HepG2 (cell line): ENCODE results near the gene IRX3. TPM values are rescaled to one million over a fixed set of nuclear protein-coding genes. Genes with fewer than 3 reads are reported as not detected.

ENCODE experiments used
- ARID5B ChIP-seq: IDR thresholded peaks from 2 replicates; pipeline ENCODE4 v1.4.0; 2020; ENCODE audit warnings: mild to moderate bottlenecking, missing genetic modification reagents
- CSRNP2 ChIP-seq: sonication (generic); formaldehyde crosslinking; conservative IDR thresholded peaks from 2 replicates; pipeline ENCODE4 v1.8.0; 2022; ENCODE audit warnings: low read depth, missing genetic modification reagents
- ELF3 ChIP-seq: IDR thresholded peaks from 2 replicates; pipeline ENCODE4 v1.6.1; 2016; ENCODE audit warnings: missing genetic modification reagents, missing compliant biosample characterization
- HMGA1 ChIP-seq: sonication (generic); formaldehyde crosslinking; conservative IDR thresholded peaks from 2 replicates; pipeline ENCODE4 v1.4.0; 2020; ENCODE audit warnings: missing genetic modification reagents
- KAT2B ChIP-seq: fragments of 150-350 bp; IDR thresholded peaks from 2 replicates; pipeline ENCODE4 v1.6.1; 2014; ENCODE audit warnings: low read depth, low read length, borderline replicate concordance
- TRAFD1 ChIP-seq: sonication (generic); formaldehyde crosslinking; IDR thresholded peaks from 2 replicates; pipeline ENCODE4 v1.5.1; 2020; ENCODE audit warnings: missing genetic modification reagents, mild to moderate bottlenecking, borderline replicate concordance
- ZNF263 ChIP-seq: sonication (generic); formaldehyde crosslinking; IDR thresholded peaks from 2 replicates; pipeline ENCODE4 v1.4.0; 2020; ENCODE audit warnings: missing genetic modification reagents
- ZNF318 ChIP-seq: sonication (generic); formaldehyde crosslinking; IDR thresholded peaks from 2 replicates; pipeline ENCODE4 v1.4.0; 2020; ENCODE audit warnings: mild to moderate bottlenecking, missing genetic modification reagents
- ZNF547 ChIP-seq: sonication (generic); formaldehyde crosslinking; IDR thresholded peaks from 2 replicates; pipeline ENCODE4 v1.5.1; 2020; ENCODE audit warnings: mild to moderate bottlenecking, missing genetic modification reagents
- polyA plus RNA-seq, 8 experiments: library from polyadenylated mRNA; depleted of rRNA in 3 of 8; stranded (reverse) in 7 of 8; unstranded in 1 of 8; fragments of >200 nt; fragmentation: Illumina TruSeq in 4 of 8; extraction: Trizol in 4 of 8; gene quantifications; 2 replicates each; pipeline versions ENCODE4 v1.2.1 to v1.2.3, GENCODE V29; 2011 to 2016; ENCODE audit warnings: low read depth in 4 of 8, missing spikeins in 1 of 8, mixed read lengths in 1 of 8; ENCODE audit not compliant: insufficient read depth in 1 of 8
- total RNA-seq, 5 experiments: library from RNA; depleted of rRNA; stranded (reverse); fragments of >200 nt; fragmentation: Illumina TruSeq; extraction: Trizol; gene quantifications; 2 replicates each; pipeline ENCODE4 v1.2.3, GENCODE V29; 2016; ENCODE audit warnings: low read depth in 1 of 5
- TF ChIP-seq, protein P1 (sequence below): IDR thresholded peaks from 2 replicates; pipeline ENCODE4 v1.6.1; 2016; ENCODE audit warnings: missing compliant biosample characterization, missing genetic modification reagents, borderline replicate concordance

IRX3 gene
- total and polyA plus RNA-seq, 2 of the 13 experiments (the other 11 are each of a cell fraction or from before 2014, with no cell fraction given) = 9.2 to 16.4 TPM

GRCh38 chr16:54244061-54244886 lies 42.3 kb downstream of the IRX3 start (continued):
- no peak for TF ChIP-seq CSRNP2
- peak; percentile 30; the same call in 1 of the 2 replicates for TF ChIP-seq ELF3 (CRISPR knock-in tag)
- TF ChIP-seq TRAFD1 (CRISPR knock-in tag) = no peak
- no peak for TF ChIP-seq ARID5B
- 0 out of 2 replicates have a peak, but pooled peaks have one; percentile 42 for TF ChIP-seq ZNF547 (CRISPR knock-in tag)
- TF ChIP-seq ZNF318 (CRISPR knock-in tag) = no peak
- TF ChIP-seq KAT2B = 0 out of 2 replicates have a peak, but pooled peaks have one; percentile 3
- no peak for TF ChIP-seq HMGA1 (CRISPR knock-in tag)
- TF ChIP-seq ZNF263 (CRISPR knock-in tag) = peak; percentile 43; the same call in 1 of the 2 replicates
- TF ChIP-seq, protein P1, sequence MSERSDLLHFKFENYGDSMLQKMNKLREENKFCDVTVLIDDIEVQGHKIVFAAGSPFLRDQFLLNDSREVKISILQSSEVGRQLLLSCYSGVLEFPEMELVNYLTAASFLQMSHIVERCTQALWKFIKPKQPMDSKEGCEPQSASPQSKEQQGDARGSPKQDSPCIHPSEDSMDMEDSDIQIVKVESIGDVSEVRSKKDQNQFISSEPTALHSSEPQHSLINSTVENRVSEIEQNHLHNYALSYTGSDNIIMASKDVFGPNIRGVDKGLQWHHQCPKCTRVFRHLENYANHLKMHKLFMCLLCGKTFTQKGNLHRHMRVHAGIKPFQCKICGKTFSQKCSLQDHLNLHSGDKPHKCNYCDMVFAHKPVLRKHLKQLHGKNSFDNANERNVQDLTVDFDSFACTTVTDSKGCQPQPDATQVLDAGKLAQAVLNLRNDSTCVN (CRISPR knock-in tag) = peak; percentile 83
